Limb (tissue), 2 donors: ENCODE results near the gene CLEC19A.
A peak's percentile ranks its signal among the peaks of the same experiment; 100 is the strongest.
"Not testable (repeated sequence)": the region's sequence is repeated elsewhere in the genome, so short reads cannot be mapped to it uniquely, and the experiment has no call there.

Experiments used
- DNase-seq, 2 donors: peaks; one replicate each; pipeline ENCODE4 v3.0.0-alpha.2; 2016; ENCODE audit errors: extremely low spot score in 2 of 2

Gene CLEC19A

DNA sequence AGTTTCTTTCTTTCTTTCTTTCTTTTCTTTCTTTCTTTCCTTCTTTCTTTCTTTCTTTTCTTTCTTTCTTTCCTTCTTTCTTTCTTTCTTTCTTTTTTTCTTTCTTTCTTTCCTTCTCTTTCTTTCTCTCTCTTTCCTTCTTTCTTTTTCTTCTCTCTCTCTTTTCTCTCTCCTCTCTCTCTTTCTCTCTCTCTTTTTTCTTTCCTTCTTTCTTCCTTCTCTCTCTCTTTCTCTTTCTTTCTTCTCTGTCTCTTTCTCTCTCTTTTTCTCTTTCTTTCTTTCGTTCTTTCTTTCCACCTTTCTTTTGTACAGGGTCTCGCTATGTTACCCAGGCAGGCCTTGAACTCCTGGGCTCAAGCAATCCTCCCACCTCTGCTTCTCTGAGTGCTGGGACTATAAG is 35.7 kb downstream of the CLEC19A start:
- DNase-seq: not testable (repeated sequence)

DNA sequence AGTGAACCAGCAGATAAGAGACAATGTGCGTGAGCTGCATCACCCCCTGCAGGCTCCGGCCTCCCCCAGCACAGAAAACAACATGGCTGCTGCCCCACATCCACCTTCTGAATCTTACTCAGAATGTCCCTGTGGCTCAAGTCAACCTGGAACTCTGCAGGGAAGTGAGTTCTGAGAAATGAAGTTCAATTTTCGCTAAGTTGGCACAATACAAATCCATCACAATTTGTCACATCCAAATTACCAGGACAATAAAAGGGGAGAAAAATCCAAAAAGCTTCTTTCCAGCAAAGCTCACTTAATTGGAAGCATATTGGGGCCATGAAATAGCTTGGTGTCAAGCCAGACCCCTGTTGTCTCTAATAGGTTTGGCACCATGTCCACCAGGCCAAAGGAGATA is 38.1 kb downstream of the CLEC19A start:
- DNase-seq: no peak

DNA sequence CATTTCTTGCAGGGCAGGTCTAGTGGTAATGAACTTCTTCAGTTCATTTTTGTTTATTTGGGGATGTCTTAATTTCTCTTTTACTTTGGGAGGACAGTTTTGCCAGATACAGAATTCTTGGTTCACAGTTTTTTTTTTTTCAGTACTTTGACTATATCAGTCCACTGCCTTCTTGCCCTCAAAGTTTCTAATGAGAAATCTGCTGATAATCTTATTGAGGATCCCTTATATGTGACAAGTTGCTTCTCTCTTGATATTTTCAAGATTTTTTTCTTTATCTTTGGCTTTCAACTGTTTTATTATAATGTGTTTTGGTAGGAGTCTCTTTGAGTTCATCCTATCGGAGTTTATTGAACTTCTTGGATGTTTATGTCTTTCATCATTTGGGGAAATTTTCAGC is 42.8 kb downstream of the CLEC19A start:
- DNase-seq: no peak

DNA sequence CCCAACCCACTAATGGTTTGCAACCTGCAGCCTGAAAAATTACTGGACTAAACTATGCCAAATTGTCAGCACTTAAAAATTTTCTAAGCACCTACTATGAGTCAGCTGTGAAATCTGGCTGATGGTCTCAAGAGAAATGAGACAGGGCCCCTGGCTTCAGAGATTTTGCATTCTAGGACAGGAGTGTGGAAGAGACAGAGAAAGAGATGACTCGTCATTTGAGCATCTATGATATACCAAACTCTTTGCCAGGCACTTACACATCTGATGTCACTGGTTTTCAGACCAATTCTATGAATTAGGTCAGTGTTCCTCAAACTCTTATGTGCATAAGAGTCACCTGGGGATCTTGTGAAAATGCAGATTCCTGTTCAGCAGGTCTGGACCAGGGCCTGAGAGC is 44.4 kb downstream of the CLEC19A start:
- DNase-seq: no peak

DNA sequence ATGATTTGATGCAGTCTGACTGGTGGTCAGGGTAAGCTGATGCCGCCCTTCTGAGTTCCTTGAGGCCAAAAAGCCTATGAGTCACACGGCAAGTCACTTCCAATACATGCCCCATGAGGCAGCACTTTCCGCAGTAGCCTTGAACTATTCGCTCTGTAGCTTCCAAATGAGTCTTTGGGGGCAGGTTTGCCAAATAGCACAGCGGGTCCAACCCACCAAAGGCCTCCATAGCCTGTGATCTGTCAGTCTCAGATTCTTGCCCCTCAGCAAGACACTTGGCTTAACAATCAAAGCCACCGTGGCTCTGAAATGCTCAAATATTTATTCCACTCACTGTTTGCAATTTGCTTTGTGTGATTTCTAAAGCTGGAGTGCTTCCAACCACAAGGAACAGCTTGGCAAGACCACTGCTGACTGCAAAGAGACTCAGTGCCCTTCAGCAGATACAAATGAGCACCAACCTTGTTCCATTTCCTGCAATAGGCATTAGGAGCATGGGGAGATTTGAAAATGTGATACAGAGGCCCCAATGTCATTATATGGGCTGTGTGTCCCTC is 45.4 kb downstream of the CLEC19A start:
- no peak for DNase-seq

DNA sequence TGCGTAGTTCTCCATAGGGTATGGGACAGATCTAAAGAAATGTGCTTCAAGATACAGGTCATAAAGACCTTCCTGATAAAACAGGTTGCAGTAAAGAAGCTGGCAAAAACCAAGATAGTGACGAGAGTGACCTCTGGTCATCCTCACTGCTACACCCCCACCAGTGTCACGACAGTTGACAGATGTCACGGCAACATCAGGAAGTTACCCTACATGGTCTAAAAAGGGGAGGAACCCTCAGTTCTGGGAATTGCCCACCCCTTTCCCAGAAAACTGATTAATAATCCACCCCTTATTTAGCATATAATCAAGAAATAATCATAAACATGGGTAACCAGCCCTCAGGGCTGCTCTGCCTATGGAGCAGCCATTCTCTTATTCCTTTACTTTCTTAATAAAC is 46.3 kb downstream of the CLEC19A start:
- DNase-seq: no peak

DNA sequence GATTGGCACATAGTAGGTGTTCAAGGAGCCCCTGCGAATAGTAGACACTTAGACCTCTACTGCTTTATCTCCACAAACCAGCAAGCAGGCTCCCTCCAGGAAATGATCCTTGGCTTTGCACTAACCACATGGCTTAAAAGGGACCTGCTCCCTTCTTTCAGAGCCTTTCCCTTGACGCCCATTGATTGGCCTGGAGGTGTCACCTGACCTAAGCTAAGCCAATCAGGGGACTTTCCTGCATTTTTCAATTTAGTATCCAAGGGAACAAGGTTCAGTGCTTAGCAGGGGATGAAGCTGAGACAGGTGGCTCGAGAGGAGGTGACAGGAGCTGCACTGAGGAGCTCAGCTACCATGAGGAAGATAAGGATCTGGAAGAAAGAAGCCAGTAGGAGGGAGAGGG is 52.8 kb downstream of the CLEC19A start:
- DNase-seq: no peak

DNA sequence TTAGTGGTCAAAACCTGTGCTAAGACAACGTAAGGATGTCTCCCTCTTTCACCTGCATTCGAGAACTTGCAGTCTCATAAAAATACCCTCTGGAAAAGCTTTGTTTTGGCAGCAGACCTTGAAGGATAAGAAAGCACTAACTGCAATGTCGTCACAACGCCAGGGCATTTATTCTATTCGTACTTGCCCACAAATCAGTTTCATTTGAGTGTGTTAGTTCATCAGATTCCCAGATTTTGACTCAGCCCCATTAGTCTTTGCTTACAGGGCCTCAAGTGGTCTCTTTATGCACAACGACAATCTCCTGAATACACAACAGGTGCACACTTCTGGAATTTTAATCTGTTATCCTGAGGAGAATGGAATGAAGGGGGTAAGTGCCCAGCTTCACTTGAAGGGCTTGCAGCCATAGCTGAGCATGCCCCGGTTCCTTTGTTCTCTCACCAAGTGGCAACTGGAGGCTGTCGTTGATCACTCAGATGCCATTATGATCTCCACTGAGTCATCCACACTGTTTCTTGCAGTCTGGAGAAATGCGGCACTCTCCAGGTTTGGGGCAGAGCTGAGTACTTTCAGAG is 58.8 kb downstream of the CLEC19A start:
- no peak for DNase-seq

DNA sequence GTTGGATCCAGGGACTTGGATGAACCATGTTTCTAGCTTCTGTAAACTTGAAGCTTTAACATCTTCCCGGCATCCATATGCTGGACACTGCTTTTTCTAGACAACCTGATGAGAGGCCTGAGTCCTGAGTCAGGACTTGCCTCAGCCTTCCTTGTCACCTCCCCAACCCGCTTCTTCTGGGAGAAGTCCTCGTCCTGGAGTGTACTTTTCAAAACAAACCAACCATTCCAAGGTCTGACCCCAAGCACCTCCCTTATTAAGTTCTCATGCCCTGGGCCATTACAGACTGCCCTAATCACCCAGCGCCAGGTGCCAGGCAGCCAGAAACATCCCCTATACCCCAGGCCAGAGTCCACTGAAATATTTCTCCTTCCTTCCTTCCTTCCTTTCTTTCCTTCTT is 59.4 kb downstream of the CLEC19A start:
- no peak for DNase-seq

DNA sequence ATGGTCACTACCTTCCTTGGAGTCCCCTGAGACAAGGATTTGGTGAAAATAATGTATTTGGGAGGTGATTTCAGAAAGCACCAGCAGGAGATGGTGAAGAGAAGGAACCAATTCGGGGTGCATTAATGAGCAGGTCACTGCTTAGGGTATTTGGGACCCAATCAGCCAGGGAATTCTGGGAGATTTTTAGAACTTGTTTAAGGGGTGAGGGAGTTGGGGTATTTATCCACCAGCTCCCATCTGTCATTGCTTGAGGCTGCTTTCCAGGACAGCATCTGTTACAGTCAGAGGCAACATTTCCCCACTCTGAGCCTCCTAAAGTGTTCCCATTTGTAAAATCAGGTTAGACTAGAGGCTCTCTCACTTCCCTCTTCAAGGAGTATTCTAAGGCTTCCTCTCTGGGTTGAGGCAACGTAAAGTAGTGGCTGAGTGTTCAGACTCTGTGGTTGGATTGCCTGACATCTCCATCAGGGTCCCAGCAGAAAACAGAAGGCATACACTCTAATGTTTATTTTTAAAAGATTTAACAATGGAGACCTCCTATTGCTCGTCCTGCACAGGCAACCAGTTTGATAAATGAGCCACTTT is 60.9 kb downstream of the CLEC19A start:
- no peak for DNase-seq

DNA sequence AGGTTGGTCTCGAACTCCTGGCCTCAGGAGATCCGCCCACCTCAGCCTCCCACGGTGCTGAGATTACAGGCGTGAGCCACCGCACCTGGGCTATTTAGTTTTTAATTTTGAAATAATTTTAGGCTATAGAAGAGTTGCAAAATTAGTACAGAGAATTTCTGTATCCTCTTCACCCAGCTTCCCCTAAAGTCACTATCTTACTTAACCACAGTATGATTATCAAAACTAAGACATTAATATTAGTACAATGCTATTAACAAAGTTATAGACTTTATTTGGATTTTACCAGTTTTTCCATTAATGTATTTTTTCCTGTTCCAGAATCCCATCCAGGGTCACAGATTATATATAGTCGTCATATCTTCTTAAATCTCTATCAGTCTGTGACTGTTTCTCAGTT is 62.6 kb downstream of the CLEC19A start:
- no peak for DNase-seq

DNA sequence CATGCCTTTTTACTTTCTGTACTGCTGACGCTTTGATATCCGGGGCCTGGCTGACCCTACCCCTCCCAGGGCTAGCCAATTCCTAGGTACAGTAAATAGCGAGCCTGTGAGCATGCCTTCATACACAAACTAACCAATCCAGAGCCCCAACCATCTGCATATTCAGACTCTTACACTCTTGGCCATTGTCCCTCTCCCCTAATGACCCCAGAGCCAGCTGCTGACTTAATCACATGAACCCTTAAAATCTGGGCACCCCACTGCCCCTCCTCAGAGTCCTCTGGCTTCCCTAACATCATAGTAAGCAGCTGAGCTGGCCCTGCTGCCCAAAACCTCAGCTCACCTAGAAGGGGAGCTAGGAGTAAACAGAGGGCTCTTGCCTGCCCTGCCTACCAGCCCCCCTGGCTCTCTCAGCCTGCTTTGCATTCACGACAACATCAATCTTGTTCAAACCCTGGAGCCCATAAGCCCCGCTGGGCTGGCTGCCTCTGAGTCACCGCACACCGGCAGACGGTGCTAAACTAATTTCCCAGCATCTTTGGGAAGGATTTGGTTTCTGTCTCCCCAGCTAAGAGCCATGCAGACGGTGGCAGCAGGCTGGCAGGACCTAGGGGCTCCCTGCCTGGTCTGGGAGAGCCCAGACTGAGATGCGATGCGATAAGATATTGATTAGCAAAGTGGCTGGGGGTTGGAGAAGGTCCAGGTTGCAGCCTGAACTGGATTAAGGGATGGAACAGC is 63.2 kb downstream of the CLEC19A start:
- peak in 1 of 2 donors; percentile 29 for DNase-seq

DNA sequence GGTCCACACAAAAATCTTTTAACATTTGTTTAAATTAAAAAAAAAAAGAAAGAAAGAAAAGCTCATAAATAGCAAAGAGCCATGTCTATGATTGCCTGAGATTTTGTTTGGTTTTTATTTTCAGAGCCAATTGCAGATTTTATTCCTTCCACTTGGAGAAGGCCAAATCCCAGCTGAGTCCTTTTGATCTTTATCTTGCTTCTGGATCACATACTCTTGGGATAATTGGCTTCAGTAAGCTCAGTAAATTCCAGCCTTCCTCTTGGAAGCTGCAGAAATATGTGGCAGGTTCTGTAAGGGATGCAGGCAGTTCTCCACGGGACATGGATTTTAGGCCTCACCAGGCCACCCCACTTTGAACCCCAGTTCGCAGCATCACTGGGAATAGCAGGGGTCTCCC is 68.8 kb downstream of the CLEC19A start:
- DNase-seq: no peak

DNA sequence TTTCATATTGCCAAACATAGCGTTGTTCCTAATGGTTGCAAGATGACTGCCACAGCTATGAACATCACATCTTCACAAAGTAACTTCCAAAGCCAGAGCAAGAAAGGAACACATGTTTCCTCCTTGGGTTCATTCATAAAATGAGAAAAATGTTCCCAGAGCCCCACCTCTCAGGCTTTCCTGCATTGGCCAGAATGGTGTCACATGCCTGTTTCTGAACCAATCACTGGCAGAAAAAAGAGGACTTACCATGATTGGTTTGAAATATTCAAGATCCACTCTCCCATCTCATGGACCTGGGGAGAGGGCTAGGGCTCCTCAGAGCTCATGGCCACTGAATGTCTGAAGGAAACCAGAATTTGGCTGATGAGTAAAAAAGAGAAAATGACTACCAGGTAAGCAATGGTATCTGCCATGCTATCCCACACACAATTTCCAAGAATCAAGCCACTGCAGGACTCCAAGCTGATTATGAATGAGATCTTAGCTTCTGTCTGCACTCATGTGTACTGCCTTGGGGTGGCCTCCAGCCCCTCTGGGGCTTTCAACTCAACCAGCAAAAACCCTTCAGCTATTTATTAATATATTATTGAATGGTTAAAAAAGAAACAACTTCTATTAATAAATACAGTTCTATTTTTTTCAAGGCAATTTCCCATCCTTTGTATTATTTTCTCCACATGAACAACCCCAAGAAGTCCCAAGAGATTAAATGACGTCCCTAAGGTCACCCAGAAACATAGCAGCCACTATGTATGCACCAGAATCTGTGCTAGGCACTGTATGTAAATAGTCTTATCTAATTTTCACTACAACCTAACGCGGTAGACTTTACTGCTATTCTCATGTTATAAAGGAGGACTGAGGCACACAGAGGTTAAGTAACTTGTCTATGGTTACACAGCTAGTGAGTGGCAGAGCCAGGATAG is 70.8 kb downstream of the CLEC19A start:
- DNase-seq: no peak

DNA sequence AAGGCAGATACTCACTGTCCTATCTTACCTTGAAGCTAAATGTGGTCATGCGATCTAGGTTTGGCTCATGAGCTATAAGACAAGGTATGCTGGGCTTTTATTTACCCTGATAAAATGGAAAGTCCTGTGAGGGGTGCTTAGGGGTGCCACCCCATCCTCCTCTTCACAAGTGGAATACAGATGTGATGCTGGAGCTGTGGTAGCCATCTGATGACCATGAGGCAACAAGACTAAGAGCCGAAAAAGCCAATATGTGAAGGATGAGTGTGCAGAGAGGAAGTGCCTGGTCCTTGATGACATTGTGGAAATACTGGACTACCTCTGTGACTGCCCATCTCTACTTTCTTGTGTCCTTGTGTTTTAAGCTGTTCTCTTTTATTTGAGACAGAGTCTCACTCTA is 74.0 kb downstream of the CLEC19A start:
- no peak for DNase-seq
